Islet of Langerhans (tissue), 1 donor: ENCODE results near the gene RIMS4.

Source experiments
- FAIRE-seq: peaks from one replicate; lab custom pipeline; 2011; peaks lifted over from hg19 to GRCh38; lab: Jason Lieb, UNC

The RIMS4 gene

GRCh38 chr20:44810391-44811149 lies at the start of gene RIMS4:
RIMS4 (minus strand) TSS chr20:44810546; CDS start chr20:44810271, 275 bp downstream.
- no peak for FAIRE-seq

- no peak for FAIRE-seq
Observed at GRCh38 chr20:44858606-44859360, 48.4 kb upstream of the RIMS4 start.

- FAIRE-seq = no peak
Observed at GRCh38 chr20:44856856-44857448, 46.6 kb upstream of the RIMS4 start.

GRCh38 chr20:44856442-44856841 lies 46.1 kb upstream of the RIMS4 start:
- FAIRE-seq = no peak

GRCh38 chr20:44851545-44851944 lies 41.2 kb upstream of the RIMS4 start:
- FAIRE-seq = no peak

- FAIRE-seq = no peak
Observed at GRCh38 chr20:44850837-44851236, 40.5 kb upstream of the RIMS4 start.

- no peak for FAIRE-seq
Observed at GRCh38 chr20:44850272-44850671, 39.9 kb upstream of the RIMS4 start.

- FAIRE-seq = no peak
Observed at GRCh38 chr20:44849703-44850102, 39.4 kb upstream of the RIMS4 start.

GRCh38 chr20:44848254-44849015 lies 38.1 kb upstream of the RIMS4 start:
- no peak for FAIRE-seq

- no peak for FAIRE-seq
Observed at GRCh38 chr20:44843876-44844275, 33.5 kb upstream of the RIMS4 start.

GRCh38 chr20:44841955-44842354 lies 31.6 kb upstream of the RIMS4 start:
- FAIRE-seq = no peak

GRCh38 chr20:44840826-44841225 lies 30.5 kb upstream of the RIMS4 start:
- no peak for FAIRE-seq

GRCh38 chr20:44839481-44839880 lies 29.1 kb upstream of the RIMS4 start:
- FAIRE-seq = no peak

GRCh38 chr20:44838521-44838920 lies 28.2 kb upstream of the RIMS4 start:
- FAIRE-seq = no peak

- no peak for FAIRE-seq
Observed at GRCh38 chr20:44837946-44838345, 27.6 kb upstream of the RIMS4 start.

GRCh38 chr20:44836601-44837120 lies 26.3 kb upstream of the RIMS4 start:
- no peak for FAIRE-seq

GRCh38 chr20:44835661-44836221 lies 25.4 kb upstream of the RIMS4 start:
- FAIRE-seq = no peak

GRCh38 chr20:44835116-44835515 lies 24.8 kb upstream of the RIMS4 start:
- no peak for FAIRE-seq

GRCh38 chr20:44834693-44835092 lies 24.3 kb upstream of the RIMS4 start:
- no peak for FAIRE-seq

- FAIRE-seq = no peak
Observed at GRCh38 chr20:44833437-44833836, 23.1 kb upstream of the RIMS4 start.

GRCh38 chr20:44832724-44833123 lies 22.4 kb upstream of the RIMS4 start:
- FAIRE-seq = no peak

- FAIRE-seq = no peak
Observed at GRCh38 chr20:44830995-44831394, 20.6 kb upstream of the RIMS4 start.
